Ovary (tissue), 9 donors: ENCODE measurements around the gene RNF41. TPM values are rescaled to one million over a fixed set of nuclear protein-coding genes. Genes with fewer than 3 reads are reported as not detected.
A peak's percentile ranks its signal among the peaks of the same experiment; 100 is the strongest.

Experiments used
- DNase-seq, 5 donors: peaks; one replicate each; pipeline ENCODE4 v3.0.0-alpha.2; 2019 to 2020
- H3K27ac ChIP-seq, 2 donors: fragments of 200-600 bp; one replicate each; pipeline versions ENCODE4 v1.5.1 to v1.8.0; 2019 to 2022
- H3K27me3 ChIP-seq: fragments of 200-600 bp; one replicate; pipeline ENCODE4 v1.8.0; 2022
- H3K36me3 ChIP-seq: fragments of 200-600 bp; sonication (generic); one replicate; pipeline ENCODE4 v1.5.1; 2019
- H3K4me1 ChIP-seq: one replicate; pipeline ENCODE4 v1.8.1; 2013; ENCODE audit warnings: mild to moderate bottlenecking, moderate library complexity; ENCODE audit not compliant: insufficient read depth
- H3K4me3 ChIP-seq: fragments of 200-600 bp; sonication (generic); one replicate; pipeline ENCODE4 v1.5.1; 2017
- H3K9me3 ChIP-seq, 2 donors: fragments of 200-600 bp in 1 of 2; sonication (generic) in 1 of 2; one replicate each; pipeline versions ENCODE4 v1.5.1 to v1.8.1; 2013 to 2019; ENCODE audit warnings: mild to moderate bottlenecking in 1 of 2, moderate library complexity in 1 of 2
- CTCF ChIP-seq, 3 donors: fragments of 450-650 bp in 2 of 3; fragments of 200-600 bp in 1 of 3; IDR thresholded peaks; one replicate each; pipeline versions ENCODE4 v1.5.1 to v1.8.0; 2016 to 2022; ENCODE audit warnings: antibody characterized with exemption in 3 of 3, mild to moderate bottlenecking in 1 of 3
- EP300 ChIP-seq: sonication (generic); formaldehyde crosslinking; IDR thresholded peaks from one replicate; pipeline ENCODE4 v1.6.1; 2017; ENCODE audit warnings: antibody characterized with exemption
- POLR2A ChIP-seq: fragments of 450-650 bp; IDR thresholded peaks from one replicate; pipeline ENCODE4 v1.6.1; 2017; ENCODE audit warnings: antibody characterized with exemption, mild to moderate bottlenecking, moderate library complexity
- WGBS, 3 donors: extraction: QIAGEN DNeasy Blood & Tissue Kit in 1 of 3; methylation state at CpG; one replicate each; pipeline versions ENCODE4 v1.1.5 to v1.1.7; 2013 to 2017; 5-methylcytosine and 5-hydroxymethylcytosine counted together
- intact Hi-C, 4 donors: fragments of 100-400 bp; cut with DNase I; formaldehyde crosslinking; loops; one replicate each; pipeline versions ENCODE4 v1.11.0 to v1.15.1; 2022 to 2023
- polyA plus RNA-seq, 2 donors: library from polyadenylated mRNA; stranded (reverse); fragments of 200-250 nt in 1 of 2; fragments of 350-450 nt in 1 of 2; fragmentation: Illumina TruSeq in 1 of 2; extraction: RNeasy Lipid Tissue Mini Kit (QIAGEN cat#74804) in 1 of 2; gene quantifications; one replicate each; pipeline ENCODE4 v1.2.3, GENCODE V29; 2013 to 2014
- total RNA-seq, 7 donors: library from RNA; depleted of rRNA in 2 of 7; stranded (reverse); fragments of >200 nt in 2 of 7; fragmentation: NEBNext Ultra II Directional in 3 of 7; extraction: Animal tissue kit (Norgen Biotek cat#: 25700) in 3 of 7; gene quantifications; one replicate each; pipeline versions ENCODE4 v1.1.0 to v1.2.4, GENCODE V29; 2016 to 2023
- donor health status: DM: no; HTN: no; CAD: no; lungs with moderate emphysema.
- donor health status: DM: no; HTN: no; CAD: no.
- donor health status: Bipolar disorder and iron deficiency.
- donor health status: DM: yes; HTN: yes; CAD: no.
- donor health status: DM: no; HTN: no; CAD: no.
- donor health status: DM: yes; HTN: yes; CAD: no.

The RNF41 gene
- total and polyA plus RNA-seq, 9 donors, result 29.4 to 55.6 (median 40.6) TPM

- DNase-seq, result peak in 1 of 5 donors; percentile 34
- Histone ChIP-seq H3K27ac (no peak overlapping the region), H3K36me3 (no peaks in the 10 kb centered on the region), H3K9me3 (no peaks in the 10 kb centered on the region), H3K4me1 (peaks cover 1% of the 10 kb centered on the region), H3K4me3 (no peak overlapping the region), H3K27me3 (no peaks in the 10 kb centered on the region)
- TF ChIP-seq CTCF (IDR thresholded peaks at IDR 0.05) (no peak), POLR2A (no peak), EP300 (no peak)
- 87 to 89% (median 89%) methylated on average over 17 of the region's 17 CpGs for WGBS, 3 donors
- intact Hi-C loops, result loop anchor here in 1 of 4 donors (5.0 kb wide), 1 partner anchor 42 kb away; no protein-coding TSS in a partner anchor
Observed at GRCh38 chr12:56164345-56164729, 57.4 kb downstream of the RNF41 start.

- 52 to 53% (median 53%) methylated on average over 11 of the region's 11 CpGs for WGBS, 3 donors
- Histone ChIP-seq H3K27me3 (no peaks in the 10 kb centered on the region), H3K27ac (no peak overlapping the region), H3K4me1 (peaks cover 1% of the 10 kb centered on the region), H3K4me3 (no peak overlapping the region), H3K9me3 (no peaks in the 10 kb centered on the region), H3K36me3 (no peaks in the 10 kb centered on the region)
- no peak for TF ChIP-seq EP300
- no peak for DNase-seq
- intact Hi-C loops, result loop anchor here in 1 of 4 donors (5.0 kb wide), 1 partner anchor 41 kb away; no protein-coding TSS in a partner anchor
Observed at GRCh38 chr12:56163533-56164344, 58.0 kb downstream of the RNF41 start.

- intact Hi-C loops, result loop anchor here in 1 of 4 donors (5.0 kb wide), 1 partner anchor 40 kb away; no protein-coding TSS in a partner anchor
- no peaks in the 10 kb centered on the region for H3K27me3 ChIP-seq
- no peak for DNase-seq
- H3K27ac ChIP-seq, result no peak overlapping the region
- H3K36me3 ChIP-seq, result no peaks in the 10 kb centered on the region
- H3K9me3 ChIP-seq, result no peaks in the 10 kb centered on the region
- H3K4me3 ChIP-seq, result no peak overlapping the region
- WGBS, 3 donors, result 44 to 45% (median 45%) methylated on average over 11 of the region's 11 CpGs
- TF ChIP-seq CTCF (IDR thresholded peaks at IDR 0.05) (no peak), EP300 (no peak), POLR2A (no peak)
- peaks cover 1% of the 10 kb centered on the region for H3K4me1 ChIP-seq
Observed at GRCh38 chr12:56162468-56163290, 59.0 kb downstream of the RNF41 start.

- H3K4me1 ChIP-seq, result peaks cover 1% of the 10 kb centered on the region
- DNase-seq, result no peak
Observed at GRCh38 chr12:56161690-56162351, 59.9 kb downstream of the RNF41 start.

More at GRCh38 chr12:56161690-56162351, 59.9 kb downstream of the RNF41 start:
- Histone ChIP-seq H3K4me3 (no peak overlapping the region), H3K36me3 (no peaks in the 10 kb centered on the region), H3K27ac (peak overlapping the region in 1 of 2 donors; percentile 24), H3K27me3 (no peaks in the 10 kb centered on the region), H3K9me3 (no peaks in the 10 kb centered on the region)
- WGBS, 3 donors, result 68 to 72% (median 68%) methylated on average over 10 of the region's 10 CpGs
- TF ChIP-seq CTCF (IDR thresholded peaks at IDR 0.05), result no peak
- TF ChIP-seq EP300, result no peak
- no peak for TF ChIP-seq POLR2A
- intact Hi-C loops, result loop anchor here in 2 of 4 donors (2.0 to 5.0 kb wide), 2 partner anchors 40 to 59 kb away; partner anchors contain the start of gene RNF41 (in 1 of the 2)
